ENCODE data around the gene UBL3.

The UBL3 gene

DNA sequence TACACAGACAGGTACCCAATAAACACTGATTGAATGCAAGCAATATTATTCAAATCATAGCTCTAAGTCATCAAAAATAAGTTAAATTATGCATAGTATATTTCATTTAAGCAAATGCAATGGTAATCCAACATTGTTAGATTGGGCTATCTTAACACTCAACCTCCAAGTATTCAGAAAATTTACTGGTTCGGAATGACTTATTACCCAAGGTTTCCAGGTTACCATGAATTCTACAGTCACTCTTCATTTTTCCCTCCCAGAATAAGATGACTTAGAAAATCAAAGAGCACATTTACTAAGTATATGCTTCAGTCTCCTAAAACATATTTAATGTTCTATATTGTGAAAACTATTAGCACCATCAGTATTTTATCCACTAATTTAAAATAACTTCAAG lies 6.0 kb downstream of the UBL3 start:
- no peak overlapping the region for H3K4me3 ChIP-seq (replicated peaks in 1 of 2; ENCODE audit: low read depth in 2 of 2, low read length in 2 of 2)
- TF ChIP-seq, protein P1, sequence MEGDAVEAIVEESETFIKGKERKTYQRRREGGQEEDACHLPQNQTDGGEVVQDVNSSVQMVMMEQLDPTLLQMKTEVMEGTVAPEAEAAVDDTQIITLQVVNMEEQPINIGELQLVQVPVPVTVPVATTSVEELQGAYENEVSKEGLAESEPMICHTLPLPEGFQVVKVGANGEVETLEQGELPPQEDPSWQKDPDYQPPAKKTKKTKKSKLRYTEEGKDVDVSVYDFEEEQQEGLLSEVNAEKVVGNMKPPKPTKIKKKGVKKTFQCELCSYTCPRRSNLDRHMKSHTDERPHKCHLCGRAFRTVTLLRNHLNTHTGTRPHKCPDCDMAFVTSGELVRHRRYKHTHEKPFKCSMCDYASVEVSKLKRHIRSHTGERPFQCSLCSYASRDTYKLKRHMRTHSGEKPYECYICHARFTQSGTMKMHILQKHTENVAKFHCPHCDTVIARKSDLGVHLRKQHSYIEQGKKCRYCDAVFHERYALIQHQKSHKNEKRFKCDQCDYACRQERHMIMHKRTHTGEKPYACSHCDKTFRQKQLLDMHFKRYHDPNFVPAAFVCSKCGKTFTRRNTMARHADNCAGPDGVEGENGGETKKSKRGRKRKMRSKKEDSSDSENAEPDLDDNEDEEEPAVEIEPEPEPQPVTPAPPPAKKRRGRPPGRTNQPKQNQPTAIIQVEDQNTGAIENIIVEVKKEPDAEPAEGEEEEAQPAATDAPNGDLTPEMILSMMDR (IDR thresholded peaks at IDR 0.05; ENCODE audit: low read depth, low read length) = no peak
- peak in 1 of 2 donors; percentile 22 for DNase-seq (ENCODE audit: low read depth in 2 of 2)

DNA sequence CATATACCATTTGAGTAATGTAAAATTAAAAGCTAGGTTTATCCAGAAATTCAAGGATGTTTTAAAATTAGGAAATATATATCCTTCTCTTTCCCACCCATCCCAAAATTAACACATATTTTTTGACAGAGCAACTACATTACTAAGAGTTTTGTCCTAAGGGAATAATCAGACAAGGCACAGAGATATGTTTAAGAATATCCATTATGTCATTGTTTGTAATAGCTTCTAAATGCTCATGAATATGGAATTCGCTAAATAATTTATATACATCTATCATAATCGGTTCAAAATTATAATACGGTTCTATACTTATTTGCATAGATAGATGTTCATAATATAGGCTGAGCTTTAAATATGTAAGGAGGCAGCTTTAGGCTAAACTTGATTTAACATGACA lies 9.8 kb downstream of the UBL3 start:
- TF ChIP-seq, protein P1 (IDR thresholded peaks at IDR 0.05; ENCODE audit: low read depth, low read length) = no peak
- H3K4me3 ChIP-seq (replicated peaks in 1 of 2; ENCODE audit: low read depth in 2 of 2, low read length in 2 of 2) = no peak overlapping the region
- DNase-seq (ENCODE audit: low read depth in 2 of 2) = no peak

DNA sequence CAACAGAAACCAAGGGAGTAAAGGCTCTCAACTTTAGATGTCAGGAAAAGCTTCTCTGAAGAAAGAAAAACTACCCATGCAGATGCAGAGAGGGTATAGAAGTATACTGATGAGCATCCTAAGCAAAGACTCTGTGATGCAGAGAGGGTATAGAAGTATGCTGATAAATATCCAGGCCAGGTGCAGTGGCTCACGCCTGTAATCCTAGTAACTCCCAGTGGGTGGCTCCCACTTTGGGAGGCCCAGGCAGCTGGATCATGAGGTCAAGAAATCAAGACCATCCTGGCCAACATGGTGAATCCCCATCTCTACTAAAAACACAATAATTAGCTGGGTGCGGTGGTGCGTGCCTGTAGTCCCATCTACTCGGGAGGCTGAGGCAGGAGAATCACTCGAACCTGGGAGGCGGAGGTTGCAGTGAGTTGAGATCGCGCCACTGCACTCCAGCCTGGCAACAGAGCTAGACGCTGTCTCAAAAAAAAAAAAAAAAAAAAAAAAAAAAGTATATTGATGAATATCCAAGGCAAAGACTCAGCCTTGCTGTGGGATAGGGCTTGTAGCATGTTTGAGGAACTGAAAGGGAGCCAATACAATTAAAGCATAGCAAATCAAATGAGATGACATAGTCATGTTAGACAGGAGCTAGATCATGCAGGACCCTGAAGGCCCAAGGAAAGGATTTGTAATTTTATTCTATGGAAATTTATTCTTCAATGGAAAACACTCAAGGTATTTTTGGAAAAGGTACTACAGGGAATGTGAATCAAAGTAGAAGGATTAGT lies 14.9 kb downstream of the UBL3 start:
- H3K4me3 ChIP-seq (replicated peaks in 1 of 2; ENCODE audit: low read depth in 2 of 2, low read length in 2 of 2) = no peak overlapping the region
- no peak for DNase-seq (ENCODE audit: low read depth in 2 of 2)
- TF ChIP-seq, protein P1 (IDR thresholded peaks at IDR 0.05; ENCODE audit: low read depth, low read length) = no peak

DNA sequence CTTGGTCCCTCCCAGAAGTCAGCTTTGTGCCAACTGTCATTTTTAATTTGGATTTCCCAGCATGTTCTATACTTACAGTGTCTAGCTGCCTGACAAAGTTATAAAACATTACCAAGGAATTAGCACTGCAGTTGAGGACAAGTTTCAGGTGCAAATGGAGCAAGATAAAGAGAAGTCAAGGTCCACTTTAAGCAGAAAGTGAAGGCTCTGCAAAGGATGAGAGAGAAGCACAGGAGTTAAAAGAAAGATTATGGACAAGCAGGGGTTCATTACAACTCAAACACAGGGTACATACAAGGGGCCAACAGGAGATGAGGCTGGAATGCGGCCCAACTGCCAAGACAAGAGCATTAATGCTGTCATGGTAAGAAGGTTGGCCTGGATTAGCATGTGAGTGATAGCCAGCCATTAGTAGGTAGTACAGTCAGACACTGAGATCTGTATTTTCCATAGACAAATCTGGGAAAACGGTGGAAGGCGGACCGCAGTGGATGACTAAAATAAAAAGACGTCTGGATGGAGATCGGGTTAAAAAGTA lies 17.6 kb downstream of the UBL3 start:
- TF ChIP-seq, protein P1 (IDR thresholded peaks at IDR 0.05; ENCODE audit: low read depth, low read length) = no peak
- DNase-seq (ENCODE audit: low read depth in 2 of 2) = no peak
- H3K4me3 ChIP-seq (replicated peaks in 1 of 2; ENCODE audit: low read depth in 2 of 2, low read length in 2 of 2) = no peak overlapping the region

DNA sequence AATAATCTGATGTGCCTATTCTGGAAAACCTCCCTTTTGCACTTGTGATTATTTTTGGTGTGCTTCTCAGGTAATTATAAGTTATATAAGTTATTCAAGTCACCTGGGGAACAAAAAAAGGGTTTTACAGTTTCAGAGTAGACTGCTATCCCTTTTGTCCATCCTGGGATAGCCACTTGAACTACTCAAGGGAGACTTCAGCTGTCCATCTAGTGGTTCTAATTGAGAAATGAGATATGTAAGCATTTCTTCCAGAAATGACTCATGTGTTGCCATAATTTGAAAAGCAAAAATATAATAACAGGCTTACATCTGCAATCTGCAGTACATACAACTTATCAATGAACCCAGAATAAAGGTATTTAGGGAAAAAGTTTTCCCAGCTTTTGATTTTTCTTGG lies 20.4 kb downstream of the UBL3 start:
- no peak for DNase-seq (ENCODE audit: low read depth in 2 of 2)
- TF ChIP-seq, protein P1 (IDR thresholded peaks at IDR 0.05; ENCODE audit: low read depth, low read length) = no peak
- H3K4me3 ChIP-seq (replicated peaks in 1 of 2; ENCODE audit: low read depth in 2 of 2, low read length in 2 of 2) = no peak overlapping the region

DNA sequence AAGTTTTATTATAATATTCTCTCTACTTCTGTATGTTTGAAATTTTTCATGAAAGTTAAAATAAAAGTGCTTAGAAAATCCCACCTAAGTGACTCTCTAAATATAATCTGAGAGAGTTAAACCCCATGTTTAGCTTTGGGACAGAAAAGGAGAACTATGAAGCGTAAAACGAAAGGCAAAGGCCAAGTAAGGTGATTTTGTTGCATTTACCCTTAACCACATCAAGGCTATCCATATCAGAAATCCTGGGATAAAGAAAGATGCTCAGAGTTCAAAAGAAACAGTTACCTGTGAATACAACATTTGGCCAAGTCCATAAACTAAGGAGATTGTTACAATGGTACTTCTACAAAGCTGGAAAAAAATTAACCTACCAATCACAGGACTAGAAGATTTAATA lies 31.3 kb downstream of the UBL3 start:
- DNase-seq (ENCODE audit: low read depth in 2 of 2) = no peak
- TF ChIP-seq, protein P1 (IDR thresholded peaks at IDR 0.05; ENCODE audit: low read depth, low read length) = no peak
- no peak overlapping the region for H3K4me3 ChIP-seq (replicated peaks in 1 of 2; ENCODE audit: low read depth in 2 of 2, low read length in 2 of 2)
